ENCODE data around the gene KCNH1.
A peak's percentile ranks its signal among the peaks of the same experiment; 100 is the strongest.

KCNH1 gene

DNA sequence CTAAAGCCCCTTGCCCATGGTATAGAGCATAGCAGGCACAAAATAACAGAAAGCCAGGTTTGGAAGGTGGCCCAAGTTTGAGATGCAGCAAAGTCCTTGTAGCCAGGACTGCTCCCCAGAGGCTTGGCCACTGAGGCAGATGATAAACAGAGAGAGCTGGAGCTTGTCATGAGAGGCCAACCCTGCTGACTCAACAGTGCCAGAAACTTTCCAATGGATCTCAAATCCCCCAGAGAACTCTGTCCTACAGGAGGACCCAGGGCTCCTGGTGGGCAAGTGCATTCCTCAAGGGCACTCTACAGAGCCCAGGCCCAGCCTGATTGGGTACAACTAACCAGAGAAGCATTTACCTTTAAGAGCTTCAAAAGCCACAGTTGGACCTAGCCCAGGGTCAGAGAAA lies 280.7 kb downstream of the KCNH1 start:
- DNase-seq: no peak

GRCh38 chr1:210850556-210850955 lies 283.4 kb downstream of the KCNH1 start:
- peak in 12 of 14 donors; percentile 20 to 79 (median 63) for DNase-seq

- DNase-seq: no peak
Observed at GRCh38 chr1:210848474-210848873, 285.5 kb downstream of the KCNH1 start.

DNA sequence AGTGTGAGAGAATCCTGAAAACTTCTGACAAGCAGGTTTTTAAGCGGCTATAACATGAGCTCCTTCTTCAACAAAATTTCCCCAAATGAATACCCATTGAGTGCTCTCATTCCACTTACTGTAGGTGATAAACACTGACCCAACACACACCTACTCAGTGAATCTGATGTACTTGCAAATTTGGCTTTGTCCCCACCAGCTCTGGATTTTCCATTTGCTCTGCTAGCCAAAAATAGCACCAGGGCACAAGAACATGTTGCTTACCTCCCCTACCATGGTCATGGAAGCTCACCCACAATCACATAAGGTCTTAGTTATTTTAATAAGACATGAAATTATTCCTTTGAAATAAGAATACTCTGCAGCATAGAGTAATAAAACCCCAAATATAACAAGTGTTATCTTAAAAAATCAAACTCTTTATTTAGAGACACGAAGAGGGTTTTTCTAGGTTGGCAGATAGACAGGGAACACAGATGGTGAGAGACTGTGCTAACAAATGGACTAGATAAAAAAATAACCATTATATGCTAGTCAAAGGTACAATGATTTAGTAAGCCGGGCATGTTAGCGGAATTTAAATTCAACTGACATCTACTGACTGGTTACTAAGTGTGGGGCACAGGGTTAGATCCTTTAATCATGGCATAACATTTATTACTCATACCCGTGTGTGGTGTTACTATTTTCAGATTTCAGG lies 291.9 kb downstream of the KCNH1 start:
- peak in 1 of 14 donors; percentile 98 for DNase-seq

GRCh38 chr1:210830034-210831028 lies 303.6 kb downstream of the KCNH1 start:
- DNase-seq: no peak

DNA sequence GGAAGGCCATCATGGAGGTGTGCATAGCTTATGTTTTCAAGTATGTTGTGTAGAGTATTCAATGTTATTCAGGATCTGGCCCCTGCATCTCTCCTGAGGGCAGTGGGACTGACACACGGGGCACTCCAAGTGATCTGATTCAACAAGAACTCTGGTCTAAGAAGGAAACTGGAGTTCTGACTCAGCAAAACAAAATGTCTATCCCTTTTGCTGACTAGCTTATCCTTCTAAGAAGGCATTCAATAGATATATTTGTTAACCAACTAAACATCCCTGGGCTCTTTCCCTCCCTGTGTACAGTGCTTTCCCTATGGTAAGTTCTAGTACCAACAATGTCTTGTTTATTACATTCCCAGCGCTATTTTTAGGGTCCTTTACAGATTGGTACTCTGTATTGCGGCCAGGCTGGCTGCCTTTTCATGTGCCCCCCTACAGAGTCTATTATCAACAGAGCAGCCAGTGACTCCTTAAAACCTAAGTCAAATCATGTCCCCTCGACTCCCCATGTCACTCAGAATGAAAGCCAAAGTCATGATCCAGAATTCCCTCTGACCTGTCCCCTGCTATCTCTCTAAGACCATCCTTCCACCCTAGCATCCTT lies 304.9 kb downstream of the KCNH1 start:
- peak in 1 of 14 donors; percentile 46 for DNase-seq

GRCh38 chr1:210827481-210827880 lies 306.5 kb downstream of the KCNH1 start:
- no peak for DNase-seq

DNA sequence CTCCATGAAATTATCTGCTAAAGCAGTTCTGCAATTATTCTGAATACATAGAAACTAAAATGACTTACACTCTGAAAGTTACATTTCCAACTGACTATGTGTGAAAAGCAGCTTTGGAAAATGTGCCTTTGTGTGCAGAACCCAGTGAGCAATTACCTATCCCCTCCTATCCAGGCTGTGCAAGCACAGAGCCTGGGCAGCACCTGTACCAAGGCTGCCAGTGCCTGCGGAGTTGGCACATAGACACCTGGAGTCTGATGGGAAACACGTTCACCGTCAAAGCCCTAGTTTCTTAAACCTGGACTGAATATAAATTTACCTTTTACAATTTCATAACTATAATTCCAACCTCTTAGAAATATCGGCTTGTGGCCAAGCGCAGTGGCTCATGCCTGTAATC lies 307.3 kb downstream of the KCNH1 start:
- peak in 1 of 14 donors; percentile 76 for DNase-seq

GRCh38 chr1:210822932-210823331 lies 311.0 kb downstream of the KCNH1 start:
- DNase-seq: peak in 3 of 14 donors; percentile 4 to 43 (median 34)

GRCh38 chr1:210822241-210822640 lies 311.7 kb downstream of the KCNH1 start:
- DNase-seq: no peak

DNA sequence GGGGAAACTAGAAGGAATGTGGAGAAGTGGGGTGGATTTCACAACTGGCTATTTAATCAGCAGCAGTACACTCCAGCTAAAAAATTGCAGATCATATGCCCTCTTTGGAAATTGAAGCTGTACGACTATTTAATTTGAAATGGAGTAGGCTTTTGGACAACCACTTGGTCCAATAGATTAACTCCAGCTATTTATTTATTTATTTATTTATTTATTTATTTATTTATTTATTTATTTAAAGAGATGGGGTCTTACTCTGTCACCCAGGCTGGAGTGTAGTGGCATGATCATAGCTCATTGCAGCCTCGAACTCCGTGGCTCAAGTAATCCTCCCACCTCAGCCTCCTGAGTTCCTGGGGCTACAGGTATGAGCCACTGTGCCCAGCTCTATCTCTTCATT lies 312.3 kb downstream of the KCNH1 start:
- no peak for DNase-seq

DNA sequence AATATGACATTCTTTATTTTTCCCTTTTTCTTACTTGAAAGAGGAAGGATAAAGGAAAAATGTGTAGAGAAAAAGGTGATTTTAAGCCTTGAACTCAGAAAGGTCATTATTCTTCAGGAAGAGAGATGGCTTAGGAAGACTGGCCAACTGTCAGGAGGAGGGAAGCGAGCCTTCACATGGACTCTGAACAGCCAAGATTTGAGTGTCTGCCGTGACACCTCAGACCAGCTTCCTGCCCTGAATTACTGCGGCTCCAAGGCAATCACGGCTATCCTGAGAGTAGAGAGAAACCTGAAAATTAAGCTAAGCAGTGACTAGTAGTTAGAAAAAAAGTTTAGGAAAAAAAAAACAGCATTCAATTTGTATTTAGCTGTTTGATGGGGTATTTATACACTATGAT lies 314.7 kb downstream of the KCNH1 start:
- DNase-seq: peak in 1 of 14 donors; percentile 28

DNA sequence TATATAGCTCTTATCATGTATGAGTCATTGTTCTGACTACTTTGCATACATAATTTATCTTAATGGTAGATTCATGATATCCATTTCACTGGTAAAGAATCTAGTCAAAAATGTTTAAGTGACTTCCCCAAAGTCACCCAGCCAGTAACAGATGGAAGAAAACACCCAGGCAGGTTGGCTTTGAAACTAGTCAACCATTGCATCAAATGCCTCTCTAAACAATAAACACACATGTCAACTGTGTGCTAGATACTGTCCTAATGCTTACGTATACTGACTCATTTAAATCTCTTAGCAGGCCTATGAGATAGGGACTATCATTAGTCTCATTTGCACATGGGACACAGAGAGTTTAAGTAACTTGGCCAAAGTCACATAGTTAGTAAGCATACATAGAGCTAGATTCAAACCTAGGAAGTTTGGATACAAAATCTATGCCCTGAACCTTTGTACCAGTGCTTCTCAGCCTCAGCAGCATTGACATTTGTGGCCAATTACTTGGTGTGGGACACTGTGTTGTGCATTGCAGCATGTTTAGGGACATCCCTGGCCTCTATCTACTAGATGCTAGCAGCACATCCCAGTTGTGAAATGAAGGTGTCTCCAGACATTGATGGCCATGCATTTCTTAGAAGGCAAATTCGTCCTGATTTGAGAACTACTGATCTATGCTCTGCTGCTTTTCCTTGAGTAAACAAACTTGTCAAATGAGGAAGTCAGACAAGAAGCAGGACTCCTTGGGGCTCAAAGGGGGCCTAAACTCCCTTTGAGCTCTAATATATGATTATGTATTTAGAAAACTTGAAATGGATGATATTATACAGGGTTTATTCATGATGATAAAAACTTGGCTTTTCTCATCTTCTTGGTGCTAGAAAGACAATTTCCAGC lies 316.3 kb downstream of the KCNH1 start:
- DNase-seq: no peak

GRCh38 chr1:210815641-210816550 lies 318.1 kb downstream of the KCNH1 start:
- peak in 1 of 14 donors; percentile 59 for DNase-seq

GRCh38 chr1:210814382-210815123 lies 319.4 kb downstream of the KCNH1 start:
- no peak for DNase-seq

- DNase-seq: no peak
Observed at GRCh38 chr1:210801501-210801900, 332.4 kb downstream of the KCNH1 start.

- DNase-seq: no peak
Observed at GRCh38 chr1:210800756-210801155, 333.2 kb downstream of the KCNH1 start.

GRCh38 chr1:210800301-210800700 lies 333.6 kb downstream of the KCNH1 start:
- DNase-seq: peak in 1 of 14 donors; percentile 68

- no peak for DNase-seq
Observed at GRCh38 chr1:210797422-210797821, 336.5 kb downstream of the KCNH1 start.

GRCh38 chr1:210796421-210796820 lies 337.5 kb downstream of the KCNH1 start:
- DNase-seq: no peak
